ENCODE results near the gene ALDOC.
A peak's percentile ranks its signal among the peaks of the same experiment; 100 is the strongest.
"Not testable (repeated sequence)": the region's sequence is repeated elsewhere in the genome, so short reads cannot be mapped to it uniquely, and the experiment has no call there.

ALDOC gene

GRCh38 chr17:28576758-28577465 lies at the start of gene ALDOC:
ALDOC (minus strand) TSS chr17:28576895; CDS start chr17:28575532, 1,363 bp downstream.
- DNase-seq: no peak

GRCh38 chr17:28624148-28624547 lies 47.5 kb upstream of the ALDOC start:
- no peak for DNase-seq

- no peak for DNase-seq
These were observed 47.0 kb upstream of the ALDOC start for GRCh38 chr17:28623696-28624095.

DNA sequence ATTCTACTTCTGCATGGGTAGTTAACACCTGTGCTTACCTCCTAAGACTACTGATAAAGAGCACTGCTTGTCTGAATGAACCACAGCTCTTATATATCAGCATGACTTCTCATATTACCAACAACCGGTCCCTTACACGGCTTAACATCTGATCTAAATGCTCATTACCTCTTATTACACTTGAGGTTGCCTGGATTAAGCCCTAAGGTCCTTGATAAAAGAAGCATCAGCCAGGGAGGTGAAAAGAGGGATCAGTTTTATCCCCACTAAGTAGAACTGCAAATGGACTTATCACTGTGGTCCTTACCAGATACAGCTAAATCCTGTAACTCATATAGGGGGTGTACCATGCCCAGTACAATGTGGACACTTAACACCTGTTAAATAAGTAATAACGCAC lies 45.5 kb upstream of the ALDOC start:
- DNase-seq: no peak

DNA sequence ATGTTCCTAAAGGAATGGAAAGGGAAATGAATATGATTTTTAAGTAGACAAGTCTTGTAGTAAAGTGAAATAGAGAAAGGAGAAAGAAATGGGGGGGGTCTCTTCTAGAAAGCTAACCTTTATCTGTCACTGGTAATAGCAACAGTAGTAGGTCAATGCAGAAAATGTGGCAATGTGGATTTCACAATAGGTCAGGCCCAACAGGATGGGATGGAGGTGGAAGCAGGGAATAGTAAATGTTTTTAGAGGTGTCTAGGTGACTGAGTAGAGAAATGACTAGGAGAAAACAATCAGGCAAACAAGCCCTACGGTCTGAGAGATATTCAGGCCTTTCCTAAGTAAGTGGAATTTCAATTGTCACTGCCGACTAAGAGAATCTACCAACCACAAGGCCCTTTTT lies 43.3 kb upstream of the ALDOC start:
- no peak for DNase-seq

- DNase-seq: no peak
These were observed 41.8 kb upstream of the ALDOC start for GRCh38 chr17:28618464-28618863.

DNA sequence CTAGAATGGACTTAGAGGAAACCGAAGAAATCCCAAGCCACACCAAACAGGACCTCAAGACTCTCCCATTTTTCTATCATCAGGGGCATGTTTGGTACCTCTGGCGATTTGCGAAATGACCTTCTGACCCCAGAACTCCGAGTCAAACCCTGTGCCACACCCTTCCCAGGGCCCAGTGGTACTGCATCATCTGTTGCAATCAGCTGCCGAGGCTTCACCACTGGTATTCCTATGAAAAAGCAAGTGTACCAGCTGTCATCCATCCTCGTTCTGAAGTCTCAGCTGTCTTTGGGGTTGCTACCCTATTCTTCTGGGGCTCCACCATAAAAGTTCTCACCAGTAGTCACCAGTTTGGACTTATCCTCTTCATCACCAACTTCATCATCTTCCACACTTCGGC lies 39.6 kb upstream of the ALDOC start:
- no peak for DNase-seq

DNA sequence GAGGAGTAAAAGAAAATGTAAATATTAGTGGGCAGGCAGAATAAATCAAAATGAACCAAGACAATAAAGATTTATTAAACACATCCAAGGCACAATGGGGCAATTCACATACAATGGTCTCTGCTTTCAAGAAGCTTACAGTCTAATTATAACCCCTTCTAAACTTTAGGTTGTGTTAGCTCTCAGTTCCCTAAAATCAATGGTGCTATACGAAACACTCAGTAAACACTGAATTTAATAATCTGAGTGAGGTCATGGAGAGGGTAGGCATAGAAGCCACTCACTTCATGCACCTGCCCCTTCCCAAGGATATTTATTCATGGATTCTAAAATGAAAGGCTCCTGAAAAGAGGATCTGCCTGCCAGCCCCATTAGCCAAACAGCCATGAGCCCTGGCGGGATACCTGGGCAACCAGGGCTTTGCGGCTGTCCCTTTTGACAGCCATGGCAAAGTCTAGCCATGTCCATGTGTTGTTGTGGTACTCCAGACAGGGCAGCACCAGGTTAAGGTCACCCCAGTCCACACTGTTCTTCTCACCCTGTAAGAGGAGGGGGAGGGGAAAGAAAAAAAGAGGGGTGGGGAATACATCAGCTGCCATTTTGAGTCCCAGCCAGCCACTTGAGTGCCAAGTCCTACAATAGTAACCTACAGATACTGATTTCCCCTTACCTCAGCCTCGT lies 38.7 kb upstream of the ALDOC start:
- DNase-seq: no peak

DNA sequence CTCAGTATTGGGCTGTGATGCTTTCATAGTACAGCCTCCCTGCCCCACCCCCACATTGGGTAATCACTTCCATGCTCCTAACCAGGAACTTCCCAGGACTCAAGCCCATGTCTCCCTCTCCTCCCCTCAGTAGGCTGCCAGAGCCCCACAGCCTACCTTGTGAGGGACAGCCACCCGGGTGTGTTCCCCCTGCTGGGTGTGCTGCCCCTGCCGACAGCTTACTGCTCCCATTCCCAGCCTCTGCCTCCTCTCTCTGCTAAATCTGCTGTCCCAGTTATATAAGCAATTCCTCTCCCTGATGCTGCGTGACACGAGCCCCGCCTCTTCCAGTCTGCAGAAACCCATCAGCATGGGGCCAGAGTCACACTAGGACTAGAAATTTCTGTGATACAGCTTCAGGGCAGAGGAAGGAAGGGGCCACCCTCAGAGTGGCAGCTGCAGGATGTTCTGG lies 37.3 kb upstream of the ALDOC start, which contains the start of gene RSKR:
TSS of gene RSKR (minus strand) at position 255 of the 451 bp plus-strand sequence. CDS start at position 231, 24 bp downstream.
- DNase-seq: no peak

- peak; percentile 25 to 26 for DNase-seq
These were observed 36.5 kb upstream of the ALDOC start for GRCh38 chr17:28612936-28613872.

DNA sequence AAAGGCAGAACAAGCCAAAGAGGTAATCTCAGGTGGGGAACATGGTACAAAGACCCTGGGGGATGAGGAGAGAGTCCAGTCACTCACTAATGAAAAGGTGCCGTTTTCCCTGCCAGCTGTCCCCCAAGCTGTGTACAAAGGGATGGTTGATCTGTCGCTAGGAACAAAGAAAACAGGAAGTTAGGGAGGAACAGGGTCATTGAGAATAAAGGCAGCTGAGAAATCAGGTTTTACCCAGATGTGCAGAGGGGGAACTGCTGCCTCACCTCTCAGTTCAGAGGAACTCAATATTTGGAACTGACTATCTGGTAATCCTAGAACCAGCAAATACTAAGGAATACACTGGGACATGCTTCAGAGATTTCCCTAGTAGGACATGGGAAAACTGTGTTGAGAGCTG lies 35.8 kb upstream of the ALDOC start:
- DNase-seq: no peak

- no peak for DNase-seq
These were observed 33.7 kb upstream of the ALDOC start for GRCh38 chr17:28610376-28610775.

DNA sequence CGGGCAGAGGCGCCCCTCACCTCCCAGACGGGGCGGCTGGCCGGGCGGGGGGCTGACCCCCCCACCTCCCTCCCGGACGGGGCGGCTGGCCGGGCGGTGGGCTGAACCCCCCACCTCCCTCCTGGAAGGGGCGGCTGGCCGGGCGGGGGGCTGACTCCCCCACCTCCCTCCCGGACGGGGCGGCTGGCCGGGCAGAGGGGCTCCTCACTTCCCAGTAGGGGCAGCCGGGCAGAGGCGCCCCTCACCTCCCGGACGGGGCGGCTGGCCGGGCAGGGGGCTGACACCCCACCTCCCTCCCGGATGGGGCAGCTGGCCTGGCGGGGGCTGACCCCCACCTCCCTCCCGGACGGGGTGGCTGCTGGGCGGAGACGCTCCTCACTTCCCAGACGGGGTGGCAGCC lies 27.3 kb upstream of the ALDOC start:
- not testable (repeated sequence) for DNase-seq

DNA sequence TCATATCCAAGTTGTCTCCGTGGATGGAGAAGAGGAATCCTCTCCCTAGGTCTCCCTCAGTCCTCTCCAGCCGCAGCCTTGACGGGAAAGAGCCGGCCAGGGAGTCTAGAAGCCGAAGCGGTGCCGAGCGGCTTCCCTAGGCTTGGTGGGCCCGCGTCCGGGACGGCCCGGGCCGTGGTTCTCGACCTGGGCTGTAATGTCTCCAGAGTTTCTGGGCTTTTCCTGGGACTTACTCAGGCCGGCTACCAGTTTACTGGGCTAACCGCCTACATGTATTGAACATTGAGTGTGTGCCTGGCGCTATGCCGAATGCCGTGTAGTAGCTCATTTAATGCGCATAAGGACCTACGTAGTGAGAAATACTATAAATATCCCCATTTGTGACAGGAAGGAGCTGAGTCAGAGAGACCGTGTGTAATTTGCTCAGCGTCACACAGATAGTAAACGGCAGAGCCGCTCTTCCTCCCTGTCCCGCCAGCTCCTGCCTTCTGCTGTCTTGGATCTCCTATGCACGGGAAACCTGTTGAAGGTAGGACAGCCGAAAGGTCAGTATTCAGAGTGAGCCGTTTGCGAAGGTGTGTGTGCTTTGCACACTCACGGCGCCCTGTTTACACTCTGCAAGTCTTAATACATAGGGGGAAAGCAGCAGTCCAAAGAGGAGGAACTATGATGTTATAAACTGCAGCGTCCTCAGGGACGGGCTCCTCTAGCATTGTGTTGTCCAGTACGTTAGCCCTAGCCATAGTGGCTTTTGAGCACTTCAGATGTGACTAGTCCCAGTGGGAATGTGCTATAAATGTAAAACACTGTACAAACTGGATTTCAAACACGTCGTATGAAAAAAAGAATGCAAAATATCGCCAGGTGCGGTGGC lies 22.9 kb upstream of the ALDOC start:
- DNase-seq: peak; percentile 78 to 79

GRCh38 chr17:28598799-28599310 lies 22.2 kb upstream of the ALDOC start, which contains the start of gene SPAG5:
SPAG5 (minus strand) TSS chr17:28599025; CDS start chr17:28598946, 79 bp downstream.
- peak; percentile 93 to 96 for DNase-seq

DNA sequence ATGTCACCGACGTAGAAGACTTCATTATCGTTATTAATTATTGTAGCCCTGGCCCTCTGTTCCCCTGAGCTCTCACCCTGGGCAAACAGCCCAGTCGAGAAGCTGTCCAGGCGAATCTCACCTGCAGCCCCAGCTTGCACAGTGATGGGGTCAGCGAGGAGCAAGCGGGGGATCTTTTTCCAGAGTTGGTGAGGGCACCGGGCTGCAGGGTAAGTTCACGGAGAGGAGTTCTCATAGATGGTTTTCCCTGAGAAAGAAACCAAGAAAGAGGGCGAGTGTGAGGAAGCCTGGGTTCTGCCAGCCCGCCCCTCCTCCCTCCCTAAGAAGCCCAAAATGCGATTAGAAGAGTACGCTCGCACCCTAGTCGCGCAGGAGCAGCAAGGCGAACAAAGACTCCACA lies 21.7 kb upstream of the ALDOC start:
- no peak for DNase-seq

GRCh38 chr17:28597606-28598383 lies 21.1 kb upstream of the ALDOC start:
- peak; percentile 38 to 55 for DNase-seq

DNA sequence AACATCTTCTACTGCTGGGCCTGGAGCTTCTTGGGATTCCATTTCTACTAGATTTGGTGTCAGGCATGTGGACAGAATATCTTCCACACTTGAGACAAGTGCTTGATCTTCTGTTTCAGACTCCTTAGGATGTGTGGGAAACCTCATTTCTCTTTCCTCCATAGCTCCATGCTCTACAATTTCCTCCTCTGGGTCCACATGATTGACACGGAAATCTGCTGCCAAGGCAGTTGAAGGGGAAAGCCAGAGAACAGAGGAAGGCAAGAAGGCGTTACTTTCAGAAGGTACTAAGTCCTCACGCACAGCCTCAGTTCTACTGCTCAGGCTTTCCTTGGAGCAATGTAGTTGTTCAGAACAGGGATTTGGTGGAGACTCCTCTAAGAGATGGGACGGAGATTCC lies 15.6 kb upstream of the ALDOC start:
- DNase-seq: no peak

DNA sequence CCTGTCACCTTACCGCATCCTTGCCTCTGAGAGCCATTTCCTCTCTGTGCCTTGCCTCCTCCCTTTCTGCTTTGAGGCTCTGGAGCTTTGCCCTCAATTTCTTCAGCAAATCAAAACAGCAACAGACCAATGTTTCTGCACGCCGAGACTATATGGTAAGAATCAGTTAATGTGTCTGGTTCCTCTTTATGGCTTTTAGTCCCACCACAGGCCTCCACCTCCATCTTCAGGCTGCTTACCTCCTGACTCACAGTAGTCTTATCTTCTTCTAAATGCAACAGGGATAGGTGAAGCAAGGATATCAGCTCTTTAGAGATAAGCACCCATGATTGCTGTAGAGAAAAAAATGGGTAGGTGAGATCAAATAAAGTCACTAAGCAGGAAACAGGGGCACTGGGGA lies 9.2 kb upstream of the ALDOC start:
- no peak for DNase-seq

GRCh38 chr17:28584434-28584833 lies 7.7 kb upstream of the ALDOC start:
- no peak for DNase-seq

DNA sequence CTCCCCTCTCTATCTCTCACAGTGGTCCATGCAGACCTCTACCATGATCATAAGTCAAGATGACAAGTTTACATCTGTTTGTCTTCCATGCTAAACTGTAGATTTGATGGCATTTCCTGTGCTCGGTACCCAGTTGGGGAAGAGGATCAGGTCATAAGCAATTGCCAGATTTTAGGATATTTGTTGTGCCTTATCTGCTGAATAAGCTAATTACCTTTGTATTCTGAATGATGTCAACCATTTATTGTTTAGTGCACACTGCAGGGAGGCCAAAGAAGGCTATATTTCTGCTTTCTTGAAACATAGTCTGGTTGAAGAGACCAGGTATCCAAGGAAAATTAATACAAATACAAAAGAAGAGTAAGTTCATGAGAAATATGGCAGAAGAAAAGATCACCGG lies 5.8 kb upstream of the ALDOC start:
- DNase-seq: no peak
